Adrenal gland (tissue), 5 donors: Measurements from ENCODE around the gene ANO2.

ENCODE experiments used
- POLR2A ChIP-seq, 2 donors: fragments of 450-650 bp; IDR thresholded peaks; one replicate each; pipeline ENCODE4 v1.6.1; 2017; ENCODE audit warnings: antibody characterized with exemption in 2 of 2, mild to moderate bottlenecking in 2 of 2, moderate library complexity in 1 of 2
- TF ChIP-seq, protein P1 (sequence below), 6 experiments: fragments of 450-650 bp in 4 of 6; fragments of 200-600 bp in 2 of 6; sonication (generic) in 1 of 6; IDR thresholded peaks; 1 replicate in 5 of 6; 2 replicates in 1 of 6; pipeline versions ENCODE4 v1.5.1 to v1.8.0; 2016 to 2021; ENCODE audit warnings: antibody characterized with exemption in 6 of 6, mild to moderate bottlenecking in 2 of 6, moderate library complexity in 1 of 6
- donor health status: DM: no; HTN: no; CAD: no.

- TF ChIP-seq, protein P1, sequence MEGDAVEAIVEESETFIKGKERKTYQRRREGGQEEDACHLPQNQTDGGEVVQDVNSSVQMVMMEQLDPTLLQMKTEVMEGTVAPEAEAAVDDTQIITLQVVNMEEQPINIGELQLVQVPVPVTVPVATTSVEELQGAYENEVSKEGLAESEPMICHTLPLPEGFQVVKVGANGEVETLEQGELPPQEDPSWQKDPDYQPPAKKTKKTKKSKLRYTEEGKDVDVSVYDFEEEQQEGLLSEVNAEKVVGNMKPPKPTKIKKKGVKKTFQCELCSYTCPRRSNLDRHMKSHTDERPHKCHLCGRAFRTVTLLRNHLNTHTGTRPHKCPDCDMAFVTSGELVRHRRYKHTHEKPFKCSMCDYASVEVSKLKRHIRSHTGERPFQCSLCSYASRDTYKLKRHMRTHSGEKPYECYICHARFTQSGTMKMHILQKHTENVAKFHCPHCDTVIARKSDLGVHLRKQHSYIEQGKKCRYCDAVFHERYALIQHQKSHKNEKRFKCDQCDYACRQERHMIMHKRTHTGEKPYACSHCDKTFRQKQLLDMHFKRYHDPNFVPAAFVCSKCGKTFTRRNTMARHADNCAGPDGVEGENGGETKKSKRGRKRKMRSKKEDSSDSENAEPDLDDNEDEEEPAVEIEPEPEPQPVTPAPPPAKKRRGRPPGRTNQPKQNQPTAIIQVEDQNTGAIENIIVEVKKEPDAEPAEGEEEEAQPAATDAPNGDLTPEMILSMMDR (IDR thresholded peaks at IDR 0.05), result no peak
- TF ChIP-seq POLR2A (IDR thresholded peaks at IDR 0.05), result no peak
Measured at GRCh38 chr12:5533368-5533767, 411.7 kb downstream of the ANO2 start.
